Suprapubic skin (tissue), 2 donors: ENCODE results near the gene USF1.

Source experiments
- EP300 ChIP-seq: sonication (generic); formaldehyde crosslinking; IDR thresholded peaks from one replicate; pipeline ENCODE4 v1.6.1; 2017; ENCODE audit warnings: antibody characterized with exemption
- POLR2A ChIP-seq, 2 donors: fragments of 450-650 bp; IDR thresholded peaks; one replicate each; pipeline ENCODE4 v1.6.1; 2017; ENCODE audit warnings: antibody characterized with exemption in 2 of 2, mild to moderate bottlenecking in 2 of 2, moderate library complexity in 2 of 2

- TF ChIP-seq EP300 (no peak), POLR2A (IDR thresholded peaks at IDR 0.05) (no peak)
These were observed 30.6 kb upstream of the USF1 start for GRCh38 chr1:161076410-161076809.
